OCI-LY1 (cell line): Measurements from ENCODE around the gene UBE4B.

ENCODE experiments used
- CTCF ChIP-seq: fragments of 200-600 bp; sonication (generic), shearing (Covaris generic); IDR thresholded peaks from 2 replicates; pipeline ENCODE4 v1.5.1; 2017; ENCODE audit warnings: mild to moderate bottlenecking, antibody characterized with exemption, low read length, moderate library complexity, mixed read lengths
- EZH2 ChIP-seq: fragments of 200-600 bp; sonication (generic), shearing (Covaris generic); IDR thresholded peaks from 2 replicates; pipeline ENCODE4 v1.8.0; 2017; ENCODE audit warnings: borderline replicate concordance, mixed run types, mild to moderate bottlenecking, antibody characterized with exemption, low read length, moderate library complexity, mixed read lengths

- TF ChIP-seq CTCF, result no peak
- no peak for TF ChIP-seq EZH2
These were observed 185.1 kb downstream of the UBE4B start for GRCh38 chr1:10217748-10218441.
